ENCODE measurements around the gene PIP4P1. TPM values are rescaled to one million over a fixed set of nuclear protein-coding genes. Genes with fewer than 3 reads are reported as not detected.
A peak's percentile ranks its signal among the peaks of the same experiment; 100 is the strongest.

PIP4P1 gene
- polyA plus RNA-seq, 2 of the 4 experiments (the other 2 are of a cell fraction): 30.4 to 35.8 TPM

DNA sequence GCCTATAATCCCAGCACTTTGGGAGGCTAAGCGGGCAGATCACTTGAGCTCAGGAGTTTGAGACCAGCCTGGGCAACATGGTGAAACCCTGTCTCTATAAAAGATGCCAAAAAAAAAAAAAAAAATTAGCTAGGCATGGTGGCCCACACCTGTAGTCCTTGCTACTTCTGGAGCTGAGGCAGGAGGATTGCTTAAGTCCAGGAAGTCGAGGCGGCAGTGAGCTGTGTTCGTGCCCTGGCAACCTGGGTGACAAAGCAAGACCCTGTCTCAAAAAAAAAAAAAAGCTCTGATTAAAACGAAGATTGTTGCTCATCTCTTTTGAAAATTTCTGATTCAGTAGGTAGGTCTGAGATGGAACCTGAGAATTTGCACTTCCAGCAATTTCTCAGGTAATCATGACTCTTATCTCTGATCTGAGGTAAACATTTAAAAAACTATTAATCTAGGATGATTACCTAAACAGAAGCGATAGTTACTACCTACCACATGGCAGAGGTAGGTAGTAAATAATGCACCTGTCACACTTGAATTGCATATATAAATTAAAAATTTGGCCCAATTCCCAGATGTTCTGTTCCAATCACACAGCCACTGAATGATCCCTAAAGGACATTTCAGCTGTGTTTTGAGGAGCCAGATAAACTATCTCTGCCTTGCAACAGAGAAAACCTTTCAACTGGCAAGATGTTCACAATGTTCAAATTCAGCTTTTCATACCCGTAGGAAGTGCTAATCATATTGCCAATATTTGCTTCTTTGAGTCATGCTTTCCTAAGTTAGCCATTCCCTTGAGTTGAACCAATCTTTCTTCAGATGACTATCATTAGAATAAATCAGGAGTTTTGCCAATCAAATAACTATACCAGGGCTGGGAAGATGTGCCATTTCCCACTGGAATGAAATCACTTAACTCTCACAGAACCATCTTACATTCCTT is 43.7 kb downstream of the PIP4P1 start:
- Histone ChIP-seq H3K4me1 (peaks cover 17% of the 10 kb centered on the region), H3K27ac (no peak overlapping the region), H3K4me3 (no peak overlapping the region), H3K9me3 (no peaks in the 10 kb centered on the region), H3K4me2 (peak overlapping the region; percentile 46; the same call in 1 of the 3 replicates)
- DNase-seq (ENCODE audit: low read depth in 1 of 2, low spot score in 1 of 2) (no peak), FAIRE-seq (no peak), ATAC-seq (no peak)
- TF ChIP-seq, protein P1, sequence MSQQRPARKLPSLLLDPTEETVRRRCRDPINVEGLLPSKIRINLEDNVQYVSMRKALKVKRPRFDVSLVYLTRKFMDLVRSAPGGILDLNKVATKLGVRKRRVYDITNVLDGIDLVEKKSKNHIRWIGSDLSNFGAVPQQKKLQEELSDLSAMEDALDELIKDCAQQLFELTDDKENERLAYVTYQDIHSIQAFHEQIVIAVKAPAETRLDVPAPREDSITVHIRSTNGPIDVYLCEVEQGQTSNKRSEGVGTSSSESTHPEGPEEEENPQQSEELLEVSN (IDR thresholded peaks at IDR 0.05; ENCODE audit: borderline replicate concordance, low read depth): no peak
- peak; percentile 18 for TF ChIP-seq MAFK (IDR thresholded peaks at IDR 0.05; ENCODE audit: partially characterized antibody)
- TF ChIP-seq BHLHE40 (IDR thresholded peaks at IDR 0.05; ENCODE audit: low read depth, low read length): no peak
- 54% methylated on average over 7 of the region's 7 CpGs for WGBS (ENCODE audit: missing lambda C conversion rate)
- ChIA-PET POLR2A (interaction anchor here (0.6 kb wide), 2 partner anchors 24 to 43 kb away, joined by 3 to 4 read pairs; no protein-coding TSS in a partner anchor), CTCF (interaction anchor here (0.6 to 1.5 kb wide), 4 partner anchors 36 to 495 kb away, joined by 3 to 4 read pairs (median 3); no protein-coding TSS in a partner anchor)

DNA sequence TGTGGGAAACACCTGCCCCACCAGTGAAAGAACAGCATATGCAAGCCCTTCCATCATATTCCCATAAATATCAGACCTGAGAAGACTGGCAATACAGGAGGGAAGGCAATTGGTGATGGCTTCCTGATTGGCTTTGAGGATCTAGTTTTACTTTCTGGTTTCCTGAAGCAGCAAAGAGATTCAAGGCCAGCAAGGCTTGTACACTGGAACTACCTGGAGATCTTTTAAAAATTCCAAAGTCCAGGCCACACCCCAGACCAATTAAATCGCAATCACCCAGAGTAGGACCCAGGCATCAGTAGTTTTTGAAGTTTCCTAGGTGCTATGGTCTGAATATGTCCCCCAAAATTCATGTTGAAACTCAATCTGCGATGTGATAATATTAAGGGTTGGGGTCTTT is 45.0 kb downstream of the PIP4P1 start:
- no peak for FAIRE-seq
- Histone ChIP-seq H3K27ac (no peak overlapping the region), H3K4me3 (no peak overlapping the region), H3K4me1 (peaks cover 23% of the 10 kb centered on the region), H3K4me2 (no peak overlapping the region), H3K9me3 (no peaks in the 10 kb centered on the region)
- TF ChIP-seq RARB (CRISPR knock-in tag; IDR thresholded peaks at IDR 0.05) (no peak), FOXS1 (CRISPR knock-in tag; IDR thresholded peaks at IDR 0.05) (no peak), CBX8 (IDR thresholded peaks at IDR 0.05) (no peak), MYC (IDR thresholded peaks at IDR 0.05; ENCODE audit: borderline replicate concordance, low read length) (no peak)
- TF ChIP-seq, protein P2, sequence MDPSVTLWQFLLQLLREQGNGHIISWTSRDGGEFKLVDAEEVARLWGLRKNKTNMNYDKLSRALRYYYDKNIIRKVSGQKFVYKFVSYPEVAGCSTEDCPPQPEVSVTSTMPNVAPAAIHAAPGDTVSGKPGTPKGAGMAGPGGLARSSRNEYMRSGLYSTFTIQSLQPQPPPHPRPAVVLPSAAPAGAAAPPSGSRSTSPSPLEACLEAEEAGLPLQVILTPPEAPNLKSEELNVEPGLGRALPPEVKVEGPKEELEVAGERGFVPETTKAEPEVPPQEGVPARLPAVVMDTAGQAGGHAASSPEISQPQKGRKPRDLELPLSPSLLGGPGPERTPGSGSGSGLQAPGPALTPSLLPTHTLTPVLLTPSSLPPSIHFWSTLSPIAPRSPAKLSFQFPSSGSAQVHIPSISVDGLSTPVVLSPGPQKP (IDR thresholded peaks at IDR 0.05; ENCODE audit: low read depth, low read length): no peak
- TF ChIP-seq, protein P3, sequence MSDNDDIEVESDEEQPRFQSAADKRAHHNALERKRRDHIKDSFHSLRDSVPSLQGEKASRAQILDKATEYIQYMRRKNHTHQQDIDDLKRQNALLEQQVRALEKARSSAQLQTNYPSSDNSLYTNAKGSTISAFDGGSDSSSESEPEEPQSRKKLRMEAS (IDR thresholded peaks at IDR 0.05): no peak
- CTCF ChIA-PET: interaction anchor here (0.7 to 3.1 kb wide), 22 partner anchors 8 to 275 kb away, joined by 3 to 31 read pairs (median 6); partner anchors contain the start of genes KLHL33, PIP4P1 and PNP
- WGBS (ENCODE audit: missing lambda C conversion rate): 67% methylated on average over 2 of the region's 2 CpGs
- ATAC-seq: no peak
- no peak for DNase-seq (ENCODE audit: low read depth in 1 of 2, low spot score in 1 of 2)
- POLR2A ChIA-PET: interaction anchor here (1.2 to 1.3 kb wide), 2 partner anchors 38 to 54 kb away, joined by 6 to 8 read pairs; partner anchors contain the start of genes APEX1 and OSGEP

DNA sequence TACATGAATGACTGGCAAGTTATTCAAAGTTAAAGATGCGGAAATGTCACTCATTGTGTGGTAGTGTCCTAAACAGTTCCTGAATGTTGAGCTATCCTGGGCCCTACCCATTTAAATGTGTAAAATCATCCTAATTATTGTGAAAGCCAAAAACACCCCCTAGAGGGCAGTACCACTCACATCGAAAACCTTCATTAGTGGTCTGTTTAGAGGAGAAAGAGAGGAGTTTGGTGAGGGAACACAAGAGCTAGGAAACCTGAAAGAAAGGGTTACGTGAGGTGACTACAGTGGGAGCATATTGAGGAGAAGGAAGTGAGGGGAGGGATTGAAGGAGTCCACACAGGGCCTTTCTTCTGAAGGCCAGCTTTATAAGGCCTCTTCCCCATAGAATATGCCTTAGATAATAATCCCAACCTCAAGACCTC is 45.4 kb downstream of the PIP4P1 start:
- ATAC-seq (peak; percentile 20 to 34; a peak in 3 of 6 replicates), FAIRE-seq (no peak), DNase-seq (ENCODE audit: low read depth in 1 of 2, low spot score in 1 of 2) (peak; percentile 44 to 67)
- H3K4me3 ChIP-seq: no peak overlapping the region
- POLR2A ChIA-PET: interaction anchor here (0.6 to 1.3 kb wide), 3 partner anchors 39 to 704 kb away, joined by 3 to 8 read pairs (median 6); partner anchors contain the start of genes APEX1 and OSGEP
- H3K4me2 ChIP-seq: no peak overlapping the region
- H3K9me3 ChIP-seq: no peaks in the 10 kb centered on the region
- TF ChIP-seq KDM1A (IDR thresholded peaks at IDR 0.05; ENCODE audit: low read depth) (no peak), CHD4 (IDR thresholded peaks at IDR 0.05; ENCODE audit: borderline replicate concordance) (no peak), PHF8 (IDR thresholded peaks at IDR 0.05; ENCODE audit: borderline replicate concordance, low read depth) (no peak), BHLHE40 (IDR thresholded peaks at IDR 0.05; ENCODE audit: low read depth, low read length) (no peak), FOSL2 (IDR thresholded peaks at IDR 0.05) (no peak), FOSL2 (CRISPR knock-in tag; IDR thresholded peaks at IDR 0.05) (no peak), RAD21 (conservative IDR thresholded peaks at IDR 0.05 in 1 of 2, IDR thresholded peaks at IDR 0.05 in 1 of 2) (peak; percentile 38 to 45; a peak in 4 of 5 replicates), KDM5A (IDR thresholded peaks at IDR 0.05) (no peak)
- TF ChIP-seq, protein P4, sequence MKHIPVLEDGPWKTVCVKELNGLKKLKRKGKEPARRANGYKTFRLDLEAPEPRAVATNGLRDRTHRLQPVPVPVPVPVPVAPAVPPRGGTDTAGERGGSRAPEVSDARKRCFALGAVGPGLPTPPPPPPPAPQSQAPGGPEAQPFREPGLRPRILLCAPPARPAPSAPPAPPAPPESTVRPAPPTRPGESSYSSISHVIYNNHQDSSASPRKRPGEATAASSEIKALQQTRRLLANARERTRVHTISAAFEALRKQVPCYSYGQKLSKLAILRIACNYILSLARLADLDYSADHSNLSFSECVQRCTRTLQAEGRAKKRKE (CRISPR knock-in tag; IDR thresholded peaks at IDR 0.05; ENCODE audit: low read depth): no peak
- TF ChIP-seq, protein P5, sequence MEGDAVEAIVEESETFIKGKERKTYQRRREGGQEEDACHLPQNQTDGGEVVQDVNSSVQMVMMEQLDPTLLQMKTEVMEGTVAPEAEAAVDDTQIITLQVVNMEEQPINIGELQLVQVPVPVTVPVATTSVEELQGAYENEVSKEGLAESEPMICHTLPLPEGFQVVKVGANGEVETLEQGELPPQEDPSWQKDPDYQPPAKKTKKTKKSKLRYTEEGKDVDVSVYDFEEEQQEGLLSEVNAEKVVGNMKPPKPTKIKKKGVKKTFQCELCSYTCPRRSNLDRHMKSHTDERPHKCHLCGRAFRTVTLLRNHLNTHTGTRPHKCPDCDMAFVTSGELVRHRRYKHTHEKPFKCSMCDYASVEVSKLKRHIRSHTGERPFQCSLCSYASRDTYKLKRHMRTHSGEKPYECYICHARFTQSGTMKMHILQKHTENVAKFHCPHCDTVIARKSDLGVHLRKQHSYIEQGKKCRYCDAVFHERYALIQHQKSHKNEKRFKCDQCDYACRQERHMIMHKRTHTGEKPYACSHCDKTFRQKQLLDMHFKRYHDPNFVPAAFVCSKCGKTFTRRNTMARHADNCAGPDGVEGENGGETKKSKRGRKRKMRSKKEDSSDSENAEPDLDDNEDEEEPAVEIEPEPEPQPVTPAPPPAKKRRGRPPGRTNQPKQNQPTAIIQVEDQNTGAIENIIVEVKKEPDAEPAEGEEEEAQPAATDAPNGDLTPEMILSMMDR (IDR thresholded peaks at IDR 0.05): peak; percentile 54
- no peak overlapping the region for H3K27ac ChIP-seq
- 52% methylated on average over 3 of the region's 3 CpGs for WGBS (ENCODE audit: missing lambda C conversion rate)
- H3K4me1 ChIP-seq: peaks cover 23% of the 10 kb centered on the region
- CTCF ChIA-PET: interaction anchor here (0.7 to 3.1 kb wide), 24 partner anchors 9 to 275 kb away, joined by 3 to 31 read pairs (median 4); partner anchors contain the start of genes KLHL33, PIP4P1 and PNP
